ENCODE measurements around the gene CFL1.

The CFL1 gene

DNA sequence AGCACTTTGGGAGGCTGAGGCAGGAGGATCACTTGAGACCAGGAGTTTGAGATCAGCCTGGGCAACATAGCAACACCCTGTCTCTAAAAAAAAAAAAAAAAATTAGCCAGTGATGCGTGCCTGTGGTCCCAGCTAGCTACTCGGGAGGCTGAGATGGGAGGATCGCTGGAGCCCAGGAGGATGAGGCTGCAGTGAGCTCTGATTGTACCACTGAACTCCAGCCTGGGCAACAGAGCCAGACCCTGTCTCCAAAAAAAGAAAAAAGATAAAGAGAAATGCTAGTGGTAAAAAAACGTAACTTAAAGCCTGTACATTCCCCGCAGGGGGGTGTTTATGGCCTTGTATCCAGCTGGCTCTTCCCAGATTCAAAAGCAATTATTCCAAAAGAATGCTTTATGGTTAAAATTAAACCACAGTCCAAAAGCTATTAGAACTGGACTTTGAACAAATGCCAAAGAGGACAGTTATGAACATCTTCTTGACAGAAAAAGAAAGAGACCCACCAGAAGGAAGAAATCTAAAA is 40.6 kb downstream of the CFL1 start:
- in situ Hi-C loops (cut with HindIII; ENCODE audit: low pct_ligation_motif_present, low pct_unique_long_range_greater_than_20kb, low sequenced_read_pairs): no loop called here

GRCh38 chr11:65816696-65817095 is 41.3 kb downstream of the CFL1 start:
- in situ Hi-C loops (cut with HindIII; ENCODE audit: low pct_ligation_motif_present, low pct_unique_long_range_greater_than_20kb, low sequenced_read_pairs): no loop called here
- DNase-seq: no peak

More for the DNA sequence above, 40.6 kb downstream of the CFL1 start:
- DNase-seq: peak; percentile 1

DNA sequence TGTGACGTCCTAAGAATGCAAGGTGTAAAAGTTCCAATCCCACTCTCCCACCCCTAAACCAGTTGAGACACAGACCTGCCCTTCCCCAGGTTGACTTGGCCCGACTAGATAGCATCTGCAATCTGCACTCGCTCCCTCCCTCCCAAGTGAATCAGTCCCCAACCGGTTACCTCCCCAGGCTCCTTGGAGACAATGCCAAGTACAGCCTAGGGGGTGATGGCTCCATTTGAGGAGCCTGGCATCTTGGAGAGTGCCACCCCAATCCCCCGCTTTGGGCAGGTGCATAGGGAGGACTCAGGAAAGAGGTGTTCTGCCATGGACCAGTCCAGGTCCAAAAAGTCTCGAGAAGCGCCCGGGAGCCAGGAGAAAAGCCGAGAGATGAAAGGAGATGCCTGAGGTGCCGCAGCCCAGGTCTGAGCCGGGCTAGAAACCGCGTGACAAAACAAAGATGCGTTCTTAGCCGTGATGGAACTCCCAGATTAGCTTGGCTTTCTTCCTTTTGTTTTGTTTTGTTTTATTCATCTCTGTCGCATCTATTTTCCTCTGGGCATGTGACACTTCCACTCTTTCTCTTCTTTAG is 42.9 kb downstream of the CFL1 start:
- in situ Hi-C loops (cut with HindIII; ENCODE audit: low pct_ligation_motif_present, low pct_unique_long_range_greater_than_20kb, low sequenced_read_pairs): no loop called here
- no peak for DNase-seq

GRCh38 chr11:65814131-65814985 is 43.6 kb downstream of the CFL1 start:
- no peak for DNase-seq
- in situ Hi-C loops (cut with HindIII; ENCODE audit: low pct_ligation_motif_present, low pct_unique_long_range_greater_than_20kb, low sequenced_read_pairs): no loop called here

- in situ Hi-C loops (cut with HindIII; ENCODE audit: low pct_ligation_motif_present, low pct_unique_long_range_greater_than_20kb, low sequenced_read_pairs): no loop called here
Measured at GRCh38 chr11:65811764-65812475, 46.1 kb downstream of the CFL1 start.

DNA sequence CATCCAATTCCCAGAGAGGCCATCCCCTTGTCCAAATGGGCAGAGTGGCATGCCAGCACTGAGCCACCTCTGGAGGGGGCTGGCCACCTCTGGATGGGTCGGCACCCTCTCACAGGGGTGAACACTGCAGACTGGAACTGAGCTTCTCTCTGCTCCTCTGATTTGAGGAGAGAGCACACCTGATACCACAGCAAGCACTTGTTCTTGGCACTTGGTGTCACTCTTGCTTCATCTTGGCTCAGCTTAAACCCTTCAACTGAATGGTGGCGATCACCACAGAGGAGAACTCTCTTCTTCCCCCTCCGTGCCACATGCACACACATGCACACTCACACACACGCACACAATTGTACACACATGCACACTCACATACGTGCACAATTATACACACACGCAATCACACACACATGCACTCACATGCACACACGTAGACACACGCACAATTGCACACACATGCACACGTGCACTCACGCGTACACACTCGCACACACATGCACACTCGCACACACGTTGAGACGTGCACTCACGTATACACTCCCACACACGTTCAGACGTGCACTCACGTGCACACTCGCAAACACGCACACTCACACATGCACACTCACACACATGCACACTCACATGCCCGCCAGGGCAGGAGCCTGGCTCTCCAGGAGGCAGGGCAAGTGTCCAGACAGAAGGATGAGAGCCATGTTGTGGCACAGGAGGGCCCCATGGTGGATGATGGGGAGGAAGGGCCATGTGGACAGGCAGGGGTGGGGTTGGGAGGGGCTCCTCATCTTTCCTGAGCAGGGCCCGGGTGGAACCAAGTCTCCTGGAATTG is 47.7 kb downstream of the CFL1 start:
- in situ Hi-C loops (cut with HindIII; ENCODE audit: low pct_ligation_motif_present, low pct_unique_long_range_greater_than_20kb, low sequenced_read_pairs): no loop called here
- DNase-seq: no peak

More at GRCh38 chr11:65811764-65812475, 46.1 kb downstream of the CFL1 start:
- DNase-seq: no peak

DNA sequence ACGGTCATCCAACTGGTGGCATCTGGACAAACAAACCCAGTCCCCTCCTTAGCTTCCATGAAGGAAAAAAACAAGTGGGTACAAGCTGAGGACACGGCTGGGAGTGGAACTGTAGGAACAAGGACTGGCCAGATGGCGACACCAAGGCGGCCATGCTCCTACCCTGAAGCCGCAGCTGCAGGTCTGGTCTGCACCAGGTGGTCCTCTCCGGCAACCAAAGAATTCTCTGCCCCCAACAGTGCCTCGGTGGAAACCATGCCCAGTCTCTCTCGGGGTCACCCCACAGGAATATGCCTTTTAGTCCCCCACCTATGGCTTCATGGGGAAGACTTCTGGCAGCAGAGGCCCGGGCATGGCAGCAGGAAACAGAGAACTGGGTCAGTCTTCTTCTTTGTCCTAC is 48.5 kb downstream of the CFL1 start:
- in situ Hi-C loops (cut with HindIII; ENCODE audit: low pct_ligation_motif_present, low pct_unique_long_range_greater_than_20kb, low sequenced_read_pairs): no loop called here
- DNase-seq: no peak

GRCh38 chr11:65808744-65809341 is 49.1 kb downstream of the CFL1 start:
- DNase-seq: no peak
- in situ Hi-C loops (cut with HindIII; ENCODE audit: low pct_ligation_motif_present, low pct_unique_long_range_greater_than_20kb, low sequenced_read_pairs): no loop called here

DNA sequence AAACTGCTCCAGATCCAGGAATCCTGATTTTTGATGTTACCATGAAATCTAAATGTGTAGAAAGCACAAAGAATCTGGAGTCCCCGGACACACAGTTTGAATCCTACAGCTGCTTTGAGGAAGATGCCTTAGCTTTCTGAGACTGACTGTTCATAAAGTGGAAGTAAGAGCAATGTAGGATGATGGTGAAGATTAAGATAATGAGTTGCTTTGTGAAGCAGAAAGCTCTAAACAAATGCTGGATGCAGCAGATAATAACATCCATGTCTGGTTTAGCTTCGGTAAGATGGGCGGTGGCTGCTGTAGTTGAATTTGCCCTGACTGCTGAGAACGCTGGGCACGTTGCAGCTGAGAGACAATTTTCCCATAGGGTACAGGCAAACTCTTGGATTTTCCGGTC is 51.0 kb downstream of the CFL1 start:
- DNase-seq: no peak
- in situ Hi-C loops (cut with HindIII; ENCODE audit: low pct_ligation_motif_present, low pct_unique_long_range_greater_than_20kb, low sequenced_read_pairs): no loop called here
